Regular cardiac myocyte (primary cell): Measurements from ENCODE around the gene MEGF6. TPM values are rescaled to one million over a fixed set of nuclear protein-coding genes. Genes with fewer than 3 reads are reported as not detected.

Source experiments
- total RNA-seq: library from RNA; depleted of rRNA; stranded (reverse); fragments of >200 nt; gene quantifications from 2 replicates; pipeline ENCODE4 v1.2.3, GENCODE V29; 2014

MEGF6 gene
- total RNA-seq, result 9.4 and 38.9 TPM in 2 replicates

GRCh38 chr1:3611170-3612019, at the start of gene MEGF6:
TSS of gene MEGF6 (minus strand) at chr1:3611508. CDS start at chr1:3611268, 240 bp downstream.

GRCh38 chr1:3651930-3652547, 40.7 kb upstream of the MEGF6 start, which contains the start of gene TP73:
TSS of gene TP73 (plus strand) at chr1:3652516. CDS start at chr1:3682366, 29,850 bp downstream.

GRCh38 chr1:3649342-3650247, 38.3 kb upstream of the MEGF6 start, which contains the start of gene WRAP73:
TSS of gene WRAP73 (minus strand) at chr1:3650103. CDS start at chr1:3649999, 104 bp downstream.

GRCh38 chr1:3624200-3625136, 13.2 kb upstream of the MEGF6 start, which contains the start of gene TPRG1L:
TSS of gene TPRG1L (plus strand) at chr1:3625015. CDS start at chr1:3625073, 58 bp downstream.

GRCh38 chr1:3453891-3454810, 157.2 kb downstream of the MEGF6 start, which contains the start of gene ARHGEF16:
TSS of gene ARHGEF16 (plus strand) at chr1:3454665. CDS start at chr1:3463085, 8,420 bp downstream.

Other genes starting within 250 kb of the MEGF6 start
- 0.28 and 0.38 TPM in 2 replicates for gene ARHGEF16, start 156.8 kb downstream of the MEGF6 start, total RNA-seq
- gene TPRG1L, start 13.5 kb upstream of the MEGF6 start, total RNA-seq, result 20.0 and 37.0 TPM in 2 replicates
- 12.4 and 16.7 TPM in 2 replicates for gene WRAP73, start 38.6 kb upstream of the MEGF6 start, total RNA-seq
- gene TP73, start 41.0 kb upstream of the MEGF6 start, total RNA-seq, result not detected in 2 replicates
- gene CCDC27, start 140.9 kb upstream of the MEGF6 start, total RNA-seq, result not detected in 2 replicates
- gene SMIM1, start 161.2 kb upstream of the MEGF6 start, total RNA-seq, result 1.4 TPM in 1 of 2 replicates, not detected in the other
- gene LRRC47, start 185.0 kb upstream of the MEGF6 start, total RNA-seq, result 36.6 and 50.4 TPM in 2 replicates
- 13.8 and 17.8 TPM in 2 replicates for gene CEP104, start 245.7 kb upstream of the MEGF6 start, total RNA-seq
- gene DFFB, start 246.0 kb upstream of the MEGF6 start, total RNA-seq, result 4.8 and 10.5 TPM in 2 replicates